ENCODE results near the gene LPIN1.
"Not testable (repeated sequence)": the region's sequence is repeated elsewhere in the genome, so short reads cannot be mapped to it uniquely, and the experiment has no call there.

The LPIN1 gene

GRCh38 chr2:11844798-11845197, 98.4 kb downstream of the LPIN1 start:
- not testable (repeated sequence) for DNase-seq

- not testable (repeated sequence) for DNase-seq
Measured at GRCh38 chr2:11847935-11848334, 101.5 kb downstream of the LPIN1 start.

GRCh38 chr2:11850082-11850481, 103.7 kb downstream of the LPIN1 start:
- no peak for DNase-seq

DNA sequence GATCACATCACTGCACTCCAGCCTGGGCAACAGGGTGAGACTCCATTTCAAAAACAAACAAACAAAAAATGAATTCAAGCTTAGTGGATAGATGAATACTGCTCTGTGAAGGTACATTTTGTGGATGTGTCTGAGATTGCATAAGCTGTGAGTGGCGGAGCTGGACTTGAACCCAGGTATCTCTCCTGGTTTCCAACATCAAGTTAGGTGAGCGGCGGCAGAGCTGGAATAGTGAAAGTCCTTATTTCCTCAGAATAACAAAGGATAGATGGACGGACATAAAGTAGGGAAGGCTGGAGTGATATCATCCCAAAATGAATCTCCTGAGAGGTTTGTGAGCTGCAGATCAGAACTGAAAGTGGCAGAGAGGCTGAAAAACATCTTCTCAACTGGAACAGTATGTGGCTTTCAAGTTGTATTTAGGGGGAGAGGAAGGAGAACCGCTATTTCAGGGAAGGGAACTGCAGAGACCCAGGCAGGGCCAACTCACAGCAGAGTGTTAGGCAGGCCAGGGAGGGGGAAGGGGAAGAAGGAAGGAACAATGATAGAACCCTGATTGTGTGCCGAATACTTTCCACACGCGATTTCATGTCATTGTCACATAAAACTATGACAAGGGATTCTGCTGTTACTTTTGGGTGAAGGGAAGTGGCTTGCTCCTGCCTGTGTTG, 106.2 kb downstream of the LPIN1 start:
- no peak for DNase-seq

DNA sequence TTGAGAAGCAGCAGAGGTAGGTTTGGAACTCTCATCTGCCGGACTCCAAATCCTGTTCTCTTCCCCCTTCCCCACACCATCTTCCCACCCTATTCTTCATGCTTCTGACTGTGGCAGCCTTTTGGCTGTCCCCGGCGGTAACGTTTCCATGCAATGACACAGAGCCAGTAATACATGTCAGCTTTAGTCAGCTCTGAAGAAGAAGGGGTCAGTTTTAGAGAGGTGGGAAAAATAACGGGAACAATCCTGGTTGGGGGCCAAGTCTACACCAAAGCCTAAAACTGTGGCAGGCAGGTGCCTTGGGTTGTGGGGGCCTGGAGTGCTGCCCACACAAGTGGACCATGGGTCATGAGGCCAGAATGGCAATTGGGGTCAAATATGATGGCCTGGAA, 106.8 kb downstream of the LPIN1 start:
- no peak for DNase-seq

DNA sequence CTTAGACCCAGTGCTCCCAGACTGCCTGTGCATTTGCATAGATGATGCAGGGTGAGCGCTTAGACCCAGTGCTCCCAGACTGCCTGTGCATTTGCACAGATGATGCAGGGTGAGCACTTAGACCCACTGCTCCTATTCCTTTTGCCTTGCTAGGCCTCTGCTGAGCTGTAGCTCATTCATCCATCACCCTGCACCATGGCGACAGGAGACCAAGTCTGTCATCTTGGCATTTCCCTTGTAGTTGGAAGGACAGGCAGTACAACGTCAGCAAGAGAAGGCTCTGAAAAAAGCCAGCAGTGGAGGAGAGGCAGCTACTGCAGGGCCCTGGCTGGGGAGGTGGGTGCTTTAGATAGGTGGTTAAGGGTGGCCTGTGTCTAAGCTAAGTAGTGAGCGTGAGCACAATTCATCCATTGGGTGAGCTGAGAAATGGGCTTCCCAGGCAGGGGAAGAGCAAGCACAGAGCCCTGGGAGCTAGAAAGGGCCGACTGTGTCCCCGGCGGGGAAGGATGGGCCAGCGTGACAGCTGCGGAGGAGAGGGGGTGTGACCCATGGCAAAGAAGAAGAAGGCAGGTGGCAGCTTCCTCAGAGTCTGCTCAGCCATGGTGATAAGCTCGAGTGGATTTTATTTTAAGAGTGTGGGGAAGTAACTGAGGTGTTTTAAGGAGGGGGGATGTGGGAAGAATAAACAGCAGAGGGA, 108.8 kb downstream of the LPIN1 start:
- DNase-seq = no peak

DNA sequence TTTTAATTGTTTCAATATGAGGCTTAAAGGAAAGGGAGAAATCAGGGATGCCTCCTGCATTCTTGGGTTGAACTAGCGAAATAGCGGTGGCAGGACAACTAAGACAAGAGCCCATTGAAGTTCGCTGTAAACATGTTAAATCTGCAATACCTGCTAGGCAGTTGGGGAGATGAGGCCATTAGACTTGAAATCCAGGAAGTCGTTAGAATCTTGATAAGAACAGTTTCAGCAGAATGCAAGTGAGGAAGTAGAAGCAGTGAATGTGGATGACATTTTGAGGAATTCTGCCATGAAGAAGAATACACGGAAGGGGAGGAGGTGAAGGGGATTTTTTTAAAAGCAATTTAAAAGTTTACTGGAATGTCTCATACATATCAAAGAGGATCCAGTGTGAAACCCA, 109.7 kb downstream of the LPIN1 start:
- DNase-seq = no peak

- no peak for DNase-seq
Measured at GRCh38 chr2:11858883-11859282, 112.5 kb downstream of the LPIN1 start.

DNA sequence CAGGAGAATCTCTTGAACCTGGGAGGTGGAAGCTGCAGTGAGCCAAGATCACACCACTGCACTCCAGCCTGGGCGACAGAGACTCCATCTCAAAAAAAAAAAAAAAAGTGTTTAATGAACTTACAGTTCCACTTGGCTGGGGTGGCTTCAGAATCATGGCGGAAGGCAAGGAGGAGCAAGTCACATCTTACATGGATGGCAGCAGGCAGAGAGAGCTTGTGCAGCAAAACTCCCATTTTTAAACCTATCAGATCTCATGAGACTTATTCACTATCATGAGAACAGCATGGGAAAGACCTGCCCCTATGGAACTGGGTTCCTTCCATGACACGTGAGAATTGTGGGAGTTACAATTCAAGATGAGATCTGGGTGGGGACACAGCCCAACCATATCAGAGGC, 113.5 kb downstream of the LPIN1 start:
- not testable (repeated sequence) for DNase-seq

- DNase-seq = no peak
Measured at GRCh38 chr2:11861044-11861443, 114.6 kb downstream of the LPIN1 start.

- no peak for DNase-seq
Measured at GRCh38 chr2:11862049-11862448, 115.6 kb downstream of the LPIN1 start.

DNA sequence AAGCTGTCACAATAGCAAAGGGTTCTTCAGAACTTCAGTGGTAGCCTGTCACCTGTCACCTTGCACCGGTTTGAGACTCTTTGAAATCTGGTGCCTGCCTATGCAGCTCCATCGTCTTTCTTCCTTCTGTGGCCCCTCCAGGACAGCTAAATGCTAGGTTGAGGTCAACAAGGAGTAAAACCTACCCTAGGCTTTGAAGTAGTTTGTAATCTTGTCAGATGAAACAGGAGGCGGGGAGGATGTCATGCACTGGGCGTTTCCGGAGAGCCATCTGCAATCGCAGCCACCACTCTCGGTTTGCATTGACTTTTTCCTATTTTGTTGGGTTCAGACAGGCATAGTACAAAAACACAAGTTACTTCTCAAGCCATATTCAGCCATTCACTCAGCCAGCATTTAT, 116.7 kb downstream of the LPIN1 start:
- peak; percentile 21 for DNase-seq

DNA sequence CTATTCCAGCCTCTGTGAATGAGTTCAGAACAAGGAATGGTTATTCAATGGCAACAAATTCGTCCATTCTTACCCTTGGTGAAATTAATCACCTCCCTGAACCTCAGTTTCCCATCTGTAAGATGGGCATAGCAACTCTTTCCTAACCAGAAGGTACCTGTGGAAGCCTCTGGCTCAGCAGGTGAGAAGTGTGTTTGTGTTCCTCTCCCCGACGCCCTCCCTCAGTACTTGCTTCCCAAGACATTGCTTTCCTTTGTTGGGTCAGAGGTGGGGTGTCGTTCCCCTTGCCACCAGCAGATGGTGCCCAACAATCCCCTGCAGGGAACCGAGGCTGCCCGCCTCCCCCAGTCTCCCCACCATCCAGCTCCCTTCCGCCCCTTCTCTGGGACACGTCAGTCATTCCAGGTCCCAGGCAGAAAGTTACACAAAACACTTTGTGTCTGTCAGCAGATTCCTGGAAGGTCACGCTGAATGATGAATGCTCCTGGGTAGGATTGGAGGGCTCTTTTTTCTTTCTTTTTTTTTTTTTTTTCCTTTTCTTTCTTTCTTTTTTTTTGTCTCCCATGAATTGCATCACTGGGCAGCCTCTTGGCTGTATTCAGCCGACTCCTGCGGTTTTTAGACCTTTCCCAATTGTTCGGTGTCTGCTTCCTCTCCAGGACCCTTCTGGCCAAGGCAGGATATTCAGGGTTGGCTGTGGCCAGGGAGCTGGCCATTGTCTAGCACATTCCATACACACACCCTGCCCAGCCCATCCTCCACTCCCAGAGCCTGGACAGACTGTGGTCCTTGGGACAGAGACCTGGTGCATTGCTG, 117.3 kb downstream of the LPIN1 start:
- DNase-seq = peak; percentile 77

GRCh38 chr2:11864724-11865123, 118.3 kb downstream of the LPIN1 start:
- DNase-seq = no peak

- no peak for DNase-seq
Measured at GRCh38 chr2:11865378-11865777, 118.9 kb downstream of the LPIN1 start.

GRCh38 chr2:11865805-11866204, 119.4 kb downstream of the LPIN1 start:
- DNase-seq = no peak

- peak; percentile 13 for DNase-seq
Measured at GRCh38 chr2:11866358-11867335, 120.2 kb downstream of the LPIN1 start.

DNA sequence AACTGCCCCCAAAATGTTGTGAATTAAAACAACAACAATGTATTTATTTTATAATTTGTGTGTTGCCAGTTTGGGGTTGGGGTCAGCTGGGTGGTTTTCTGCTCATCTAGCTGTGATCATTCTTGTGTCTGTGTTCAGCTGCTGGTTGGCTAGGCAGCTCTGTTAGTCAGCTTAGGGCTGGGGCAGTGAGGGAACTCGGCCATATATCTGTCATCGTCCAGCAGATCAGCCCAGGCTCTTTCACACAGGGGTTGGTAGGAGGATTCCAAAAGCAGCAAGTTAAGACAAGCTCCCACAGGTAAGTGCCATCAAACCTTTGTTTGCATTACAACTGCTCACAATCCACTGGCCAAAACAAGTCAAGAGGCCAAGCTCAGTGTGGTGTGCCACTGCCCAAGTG, 121.5 kb downstream of the LPIN1 start:
- no peak for DNase-seq

DNA sequence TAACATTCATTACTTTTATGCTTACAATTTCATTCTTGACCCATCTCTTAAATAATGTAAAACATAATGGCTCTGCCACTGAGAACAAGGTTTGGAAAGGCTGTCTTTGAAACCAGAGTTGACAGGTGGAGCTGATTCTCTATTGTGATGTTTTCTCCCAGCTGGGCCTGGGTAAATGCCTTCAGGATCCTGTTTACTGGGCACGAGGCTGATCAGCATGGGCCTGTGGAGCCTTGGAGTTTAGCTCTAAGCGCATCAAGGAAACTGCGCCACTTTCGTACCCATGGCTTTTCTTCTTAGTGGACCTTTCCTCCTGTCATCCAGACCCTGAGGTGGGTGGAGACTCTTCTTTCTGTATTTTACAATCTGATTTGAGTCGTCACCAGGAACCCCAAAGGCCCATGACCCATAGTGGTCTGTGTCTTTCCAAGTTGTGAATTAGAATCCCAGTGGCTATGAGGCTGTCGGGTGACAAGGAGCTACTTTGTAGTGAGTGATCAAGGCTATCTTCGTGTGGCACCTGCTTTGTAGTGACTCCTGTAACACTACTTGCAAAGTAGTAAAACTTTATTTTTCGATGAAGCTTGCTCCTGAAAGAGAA, 123.1 kb downstream of the LPIN1 start:
- DNase-seq = no peak

- DNase-seq = no peak
Measured at GRCh38 chr2:11870064-11870463, 123.6 kb downstream of the LPIN1 start.

DNA sequence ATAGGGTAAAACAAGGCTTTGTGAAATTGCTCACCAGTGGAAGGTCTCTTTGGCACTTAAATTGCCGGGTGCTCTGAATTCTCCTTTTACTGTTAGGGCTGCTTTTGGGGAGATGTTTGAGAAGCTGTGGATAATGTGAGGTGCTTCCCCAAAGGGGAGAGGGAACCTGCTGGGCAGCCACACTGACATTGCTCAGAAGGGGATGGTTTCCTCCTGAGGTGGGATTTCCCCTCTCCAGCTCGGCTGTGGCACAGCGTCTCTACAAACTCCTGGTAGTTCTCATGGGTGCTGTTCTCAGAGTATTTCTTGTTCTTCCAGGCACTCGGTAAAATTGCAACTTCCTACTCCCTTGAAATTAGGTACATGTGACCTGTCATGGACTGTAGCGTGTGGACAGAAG, 124.2 kb downstream of the LPIN1 start:
- DNase-seq = no peak

- DNase-seq = no peak
Measured at GRCh38 chr2:11871421-11871820, 125.0 kb downstream of the LPIN1 start.

Measured in activated CD4-positive, alpha-beta T cell treated with anti-CD3 and anti-CD28 coated beads for 48 hours (primary cell).